Testis (tissue), 3 donors: ENCODE results near the gene NOC4L. TPM values are rescaled to one million over a fixed set of nuclear protein-coding genes. Genes with fewer than 3 reads are reported as not detected.

ENCODE experiments used
- DNase-seq: peaks from one replicate; pipeline ENCODE4 v3.0.0-alpha.2; 2019
- H3K27ac ChIP-seq, 2 donors: fragments of 200-600 bp; sonication (generic); one replicate each; pipeline ENCODE4 v1.5.1; 2019
- H3K27me3 ChIP-seq: fragments of 200-600 bp; sonication (generic); one replicate; pipeline ENCODE4 v1.5.1; 2019
- H3K36me3 ChIP-seq: fragments of 200-600 bp; sonication (generic); one replicate; pipeline ENCODE4 v1.5.1; 2017; ENCODE audit warnings: low read depth; ENCODE audit errors: missing control alignments
- H3K4me1 ChIP-seq: fragments of 200-600 bp; sonication (generic); one replicate; pipeline ENCODE4 v1.5.1; 2019
- H3K4me3 ChIP-seq, 2 donors: fragments of 200-600 bp; sonication (generic); one replicate each; pipeline ENCODE4 v1.5.1; 2017 to 2019
- H3K9me3 ChIP-seq: fragments of 200-600 bp; sonication (generic); one replicate; pipeline ENCODE4 v1.5.1; 2017
- POLR2A ChIP-seq: fragments of 450-650 bp; IDR thresholded peaks from one replicate; pipeline ENCODE4 v1.6.1; 2017; ENCODE audit warnings: antibody characterized with exemption, mild to moderate bottlenecking, moderate library complexity
- WGBS, 2 donors: methylation state at CpG; one replicate each; pipeline ENCODE4 v1.1.5; 2018; 5-methylcytosine and 5-hydroxymethylcytosine counted together
- intact Hi-C: fragments of 100-400 bp; cut with DNase I; formaldehyde crosslinking; loops from one replicate; pipeline ENCODE4 v1.15.1; 2023; ENCODE audit warnings: low total_unique reads
- polyA plus RNA-seq: library from polyadenylated mRNA; stranded (reverse); fragments of 350-450 nt; fragmentation: Illumina TruSeq; extraction: RNeasy Lipid Tissue Mini Kit (QIAGEN cat#74804); gene quantifications from one replicate; pipeline ENCODE4 v1.2.3, GENCODE V29; 2014; ENCODE audit warnings: low read depth, low replicate concordance; ENCODE audit not compliant: insufficient read depth
- total RNA-seq, 2 donors: library from RNA; depleted of rRNA; stranded (reverse); fragments of >200 nt; gene quantifications; one replicate each; pipeline ENCODE4 v1.2.3, GENCODE V29; 2016
- TF ChIP-seq, protein P1 (sequence below), 3 experiments: fragments of 450-650 bp in 2 of 3; fragments of 200-600 bp in 1 of 3; sonication (generic) in 1 of 3; IDR thresholded peaks; one replicate each; pipeline ENCODE4 v1.5.1; 2016 to 2019; ENCODE audit warnings: antibody characterized with exemption in 3 of 3, mild to moderate bottlenecking in 2 of 3, moderate library complexity in 1 of 3

Gene NOC4L
- total and polyA plus RNA-seq, 3 donors from 2014 or later, result 64.4 to 67.2 (median 65.2) TPM

DNA sequence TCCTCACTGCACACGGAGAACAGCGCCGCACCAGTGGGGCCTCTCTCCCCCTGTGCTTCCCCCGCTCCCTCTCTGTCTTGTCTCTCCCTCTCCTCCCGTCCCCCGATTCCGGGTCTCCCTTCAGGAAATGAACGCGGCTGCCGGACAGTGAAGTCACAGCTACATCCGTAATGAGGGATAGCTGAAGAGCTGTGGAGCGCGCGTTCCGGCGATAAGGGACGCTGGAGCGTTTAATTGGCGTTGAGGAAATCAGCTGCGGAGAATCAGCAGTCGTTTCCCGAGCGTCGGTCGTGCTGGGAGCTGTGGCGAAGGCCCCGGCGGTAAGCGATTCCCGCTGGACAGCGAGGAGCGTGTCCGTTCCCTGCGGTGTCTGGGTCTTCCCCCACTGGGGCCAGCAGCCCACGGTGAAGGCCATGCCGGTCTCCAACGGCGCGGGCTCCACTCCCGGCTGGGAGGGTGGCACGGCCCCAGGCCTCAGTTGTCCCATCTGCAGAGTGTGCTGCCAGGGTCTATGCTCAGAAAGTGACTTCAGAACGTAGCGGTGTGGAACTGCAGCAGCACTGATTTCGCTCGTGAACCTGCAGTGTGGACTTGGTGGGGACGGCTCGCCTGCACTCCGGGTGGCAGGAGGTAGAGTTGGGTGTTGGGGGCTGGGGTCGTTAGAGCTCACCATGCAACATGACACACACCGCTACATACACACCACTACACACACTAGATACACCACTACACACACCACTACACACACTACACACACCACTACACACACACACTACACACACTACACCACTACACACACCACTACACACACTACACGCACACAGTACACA is 10.9 kb downstream of the NOC4L start:
- H3K4me3 ChIP-seq, result no peak overlapping the region
- 68 to 80% methylated on average over 20 to 51 of the region's 51 CpGs for WGBS, 2 donors
- no peak overlapping the region for H3K27ac ChIP-seq
- intact Hi-C loops, result loop anchor here (10.0 kb wide), 1 partner anchor 260 kb away; no protein-coding TSS in a partner anchor
- H3K36me3 ChIP-seq, result no peaks in the 10 kb centered on the region
- no peaks in the 10 kb centered on the region for H3K9me3 ChIP-seq
- no peaks in the 10 kb centered on the region for H3K27me3 ChIP-seq
- TF ChIP-seq POLR2A, result no peak
- TF ChIP-seq, protein P1, sequence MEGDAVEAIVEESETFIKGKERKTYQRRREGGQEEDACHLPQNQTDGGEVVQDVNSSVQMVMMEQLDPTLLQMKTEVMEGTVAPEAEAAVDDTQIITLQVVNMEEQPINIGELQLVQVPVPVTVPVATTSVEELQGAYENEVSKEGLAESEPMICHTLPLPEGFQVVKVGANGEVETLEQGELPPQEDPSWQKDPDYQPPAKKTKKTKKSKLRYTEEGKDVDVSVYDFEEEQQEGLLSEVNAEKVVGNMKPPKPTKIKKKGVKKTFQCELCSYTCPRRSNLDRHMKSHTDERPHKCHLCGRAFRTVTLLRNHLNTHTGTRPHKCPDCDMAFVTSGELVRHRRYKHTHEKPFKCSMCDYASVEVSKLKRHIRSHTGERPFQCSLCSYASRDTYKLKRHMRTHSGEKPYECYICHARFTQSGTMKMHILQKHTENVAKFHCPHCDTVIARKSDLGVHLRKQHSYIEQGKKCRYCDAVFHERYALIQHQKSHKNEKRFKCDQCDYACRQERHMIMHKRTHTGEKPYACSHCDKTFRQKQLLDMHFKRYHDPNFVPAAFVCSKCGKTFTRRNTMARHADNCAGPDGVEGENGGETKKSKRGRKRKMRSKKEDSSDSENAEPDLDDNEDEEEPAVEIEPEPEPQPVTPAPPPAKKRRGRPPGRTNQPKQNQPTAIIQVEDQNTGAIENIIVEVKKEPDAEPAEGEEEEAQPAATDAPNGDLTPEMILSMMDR (IDR thresholded peaks at IDR 0.05), result no peak
- no peaks in the 10 kb centered on the region for H3K4me1 ChIP-seq
- DNase-seq, result no peak

DNA sequence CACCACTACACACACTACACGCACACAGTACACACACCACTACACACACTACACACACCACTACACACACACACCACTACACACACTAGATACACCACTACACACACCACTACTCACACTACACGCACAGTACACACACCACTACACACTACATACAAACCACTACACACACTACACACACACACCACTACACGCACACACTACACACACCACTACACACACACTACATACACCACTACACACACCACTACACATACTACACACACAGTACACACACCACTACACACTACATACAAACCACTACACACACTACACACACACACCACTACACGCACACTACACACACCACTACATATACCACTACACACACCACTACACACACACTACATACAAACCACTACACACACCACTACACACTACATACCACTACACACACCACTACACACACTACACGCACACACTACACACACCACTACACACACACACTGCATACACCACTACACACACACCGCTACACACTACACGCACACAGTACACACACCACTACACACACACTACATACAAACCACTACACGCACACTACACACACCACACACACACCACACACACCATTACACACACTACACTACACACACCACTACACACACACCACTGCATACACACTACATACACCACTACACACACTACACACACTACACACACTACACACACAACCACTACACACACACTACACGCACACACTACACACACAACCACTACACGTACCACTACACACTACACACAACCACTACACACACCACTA is 11.7 kb downstream of the NOC4L start:
- no peaks in the 10 kb centered on the region for H3K27me3 ChIP-seq
- no peak for TF ChIP-seq POLR2A
- TF ChIP-seq, protein P1 (IDR thresholded peaks at IDR 0.05), result no peak
- no peaks in the 10 kb centered on the region for H3K4me1 ChIP-seq
- 66 to 79% methylated on average over 10 of the region's 10 CpGs for WGBS, 2 donors
- no peak overlapping the region for H3K27ac ChIP-seq
- intact Hi-C loops, result loop anchor here (10.0 kb wide), 1 partner anchor 259 kb away; no protein-coding TSS in a partner anchor
- no peak overlapping the region for H3K4me3 ChIP-seq
- no peak for DNase-seq
- H3K36me3 ChIP-seq, result no peaks in the 10 kb centered on the region
- no peaks in the 10 kb centered on the region for H3K9me3 ChIP-seq

DNA sequence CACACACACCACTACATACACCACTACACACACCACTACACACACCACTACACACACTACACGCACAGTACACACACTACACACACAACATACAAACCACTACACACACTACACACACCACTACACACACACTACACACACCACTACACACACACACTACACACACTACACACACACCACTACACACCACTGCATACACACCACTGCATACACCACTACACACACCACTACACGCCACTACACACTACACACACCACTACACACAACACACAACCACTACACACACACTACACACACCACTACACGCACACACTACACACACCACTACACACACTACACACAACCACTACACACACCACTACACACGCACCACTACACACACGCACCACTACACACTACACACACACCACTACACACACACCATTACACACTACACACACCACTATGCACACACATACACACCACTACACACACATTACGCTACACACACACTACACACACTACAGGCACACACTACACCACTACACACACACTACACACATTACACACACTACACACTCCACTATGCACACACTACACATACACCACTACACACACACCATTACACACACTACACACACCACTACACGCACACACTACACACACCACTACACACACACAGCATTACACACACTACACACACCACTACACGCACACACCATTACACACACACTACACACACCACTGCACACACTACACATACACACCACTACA is 12.5 kb downstream of the NOC4L start:
- Histone ChIP-seq H3K27ac (no peak overlapping the region), H3K4me3 (no peak overlapping the region), H3K36me3 (no peaks in the 10 kb centered on the region), H3K4me1 (no peaks in the 10 kb centered on the region), H3K9me3 (no peaks in the 10 kb centered on the region), H3K27me3 (no peaks in the 10 kb centered on the region)
- intact Hi-C loops, result loop anchor here (10.0 kb wide), 1 partner anchor 258 kb away; no protein-coding TSS in a partner anchor
- 62 to 69% methylated on average over 8 of the region's 8 CpGs for WGBS, 2 donors
- TF ChIP-seq POLR2A, result no peak
- TF ChIP-seq, protein P1 (IDR thresholded peaks at IDR 0.05), result no peak
- no peak for DNase-seq

DNA sequence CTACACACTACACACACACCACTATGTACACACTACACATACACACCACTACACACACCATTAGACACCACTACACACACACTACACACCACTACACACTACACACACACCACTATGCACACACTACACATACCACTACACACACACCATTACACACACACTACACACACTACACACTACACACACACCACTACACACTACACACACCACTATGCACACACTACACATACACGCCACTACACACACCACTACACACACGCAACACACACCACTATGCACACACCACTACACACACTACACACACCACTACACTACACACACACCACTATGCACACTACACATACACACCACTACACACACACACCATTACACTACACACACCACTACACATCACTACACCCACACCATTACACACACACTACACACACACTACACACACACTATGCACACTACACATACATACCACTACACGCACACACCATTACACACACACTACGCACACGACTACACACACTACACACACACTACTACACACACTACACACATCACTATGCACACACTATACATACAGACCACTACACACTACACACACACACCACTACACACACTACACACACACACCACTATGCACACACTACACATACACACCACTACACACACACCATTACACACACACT is 13.6 kb downstream of the NOC4L start:
- no peak overlapping the region for H3K4me3 ChIP-seq
- intact Hi-C loops, result loop anchor here (10.0 kb wide), 1 partner anchor 257 kb away; no protein-coding TSS in a partner anchor
- H3K27me3 ChIP-seq, result no peaks in the 10 kb centered on the region
- H3K36me3 ChIP-seq, result no peaks in the 10 kb centered on the region
- TF ChIP-seq POLR2A, result no peak
- TF ChIP-seq, protein P1 (IDR thresholded peaks at IDR 0.05), result no peak
- H3K27ac ChIP-seq, result no peak overlapping the region
- DNase-seq, result no peak
- H3K9me3 ChIP-seq, result no peaks in the 10 kb centered on the region
- no peaks in the 10 kb centered on the region for H3K4me1 ChIP-seq
- WGBS, 2 donors, result 74 to 78% methylated on average over 5 of the region's 5 CpGs
